Body of pancreas (tissue), 4 donors: ENCODE data around the gene C15orf62. TPM values are rescaled to one million over a fixed set of nuclear protein-coding genes. Genes with fewer than 3 reads are reported as not detected.

Experiments used
- ATAC-seq: fragments of 150-250 bp; one replicate; pipeline ENCODE4 v1.9.1; 2016
- DNase-seq, 4 donors: peaks; one replicate each; pipeline ENCODE4 v3.0.0-alpha.2; 2019
- H3K27ac ChIP-seq, 4 donors: fragments of 200-600 bp; sonication (generic); 1 replicate in 3 of 4; 2 replicates in 1 of 4; pipeline versions ENCODE4 v1.5.1 to v1.6.1; 2016 to 2019; ENCODE audit warnings: mild to moderate bottlenecking in 1 of 4, mixed read lengths in 1 of 4, moderate library complexity in 1 of 4
- H3K27me3 ChIP-seq, 2 donors: fragments of 200-600 bp; sonication (generic); one replicate each; pipeline ENCODE4 v1.6.0; 2016; ENCODE audit warnings: mild to moderate bottlenecking in 1 of 2
- H3K36me3 ChIP-seq, 2 donors: fragments of 200-600 bp; sonication (generic); replicated peaks in 1 of 2; 2 replicates each; pipeline ENCODE4 v1.5.1; 2016; ENCODE audit warnings: low read depth in 2 of 2; ENCODE audit not compliant: insufficient read depth in 1 of 2
- H3K4me1 ChIP-seq: fragments of 200-600 bp; sonication (generic); one replicate; pipeline ENCODE4 v1.6.0; 2016
- H3K4me3 ChIP-seq, 2 donors: fragments of 200-600 bp; sonication (generic); 1 replicate in 1 of 2; 2 replicates in 1 of 2; pipeline ENCODE4 v1.5.1; 2016 to 2019
- H3K9me3 ChIP-seq, 3 donors: fragments of 200-600 bp; sonication (generic); 1 replicate in 2 of 3; 2 replicates in 1 of 3; pipeline ENCODE4 v1.5.1; 2016
- CTCF ChIP-seq, 7 experiments: fragments of 450-650 bp in 4 of 7; fragments of 200-600 bp in 3 of 7; sonication (generic) in 3 of 7; IDR thresholded peaks; one replicate each; pipeline ENCODE4 v1.5.1; 2016 to 2019; ENCODE audit warnings: antibody characterized with exemption in 7 of 7
- POLR2A ChIP-seq, 3 donors: fragments of 450-650 bp; IDR thresholded peaks; one replicate each; pipeline ENCODE4 v1.6.1; 2016; ENCODE audit warnings: antibody characterized with exemption in 3 of 3, mild to moderate bottlenecking in 2 of 3
- WGBS, 2 donors: methylation state at CpG; one replicate each; pipeline ENCODE4 v1.1.5; 2017; 5-methylcytosine and 5-hydroxymethylcytosine counted together
- intact Hi-C: fragments of 100-400 bp; cut with DNase I; formaldehyde crosslinking; loops from one replicate; pipeline ENCODE4 v1.15.1; 2023
- total RNA-seq, 2 donors: library from RNA; depleted of rRNA; stranded (reverse); fragments of >200 nt; gene quantifications; one replicate each; pipeline ENCODE4 v1.1.0, GENCODE V29; 2016

Gene C15orf62
- total RNA-seq, 2 donors from 2014 or later: 0.26 TPM; not detected in 1

- TF ChIP-seq CTCF (IDR thresholded peaks at IDR 0.05): peak in 6 of 7 experiments; percentile 69 to 87 (median 82)
- no peak for TF ChIP-seq POLR2A (IDR thresholded peaks at IDR 0.05)
These were observed 12.9 kb downstream of the C15orf62 start for GRCh38 chr15:40782609-40783227.

GRCh38 chr15:40785164-40785563 lies 15.4 kb downstream of the C15orf62 start:
- Histone ChIP-seq H3K27ac (peak overlapping the region; percentile 48 to 85 (median 82)), H3K9me3 (no peaks in the 10 kb centered on the region), H3K4me1 (peaks cover 45% of the 10 kb centered on the region), H3K36me3 (no peaks in the 10 kb centered on the region), H3K4me3 (no peak overlapping the region), H3K27me3 (no peaks in the 10 kb centered on the region)
- no peak for DNase-seq
- 40 to 58% methylated on average over 3 of the region's 3 CpGs for WGBS, 2 donors
- TF ChIP-seq POLR2A (IDR thresholded peaks at IDR 0.05): no peak
- TF ChIP-seq CTCF (IDR thresholded peaks at IDR 0.05): peak in 3 of 7 experiments; percentile 20 to 25 (median 22)
- intact Hi-C loops: no loop called here
- no peak for ATAC-seq

More at GRCh38 chr15:40782609-40783227, 12.9 kb downstream of the C15orf62 start:
- 22 to 26% methylated on average over 8 of the region's 8 CpGs for WGBS, 2 donors
- Histone ChIP-seq H3K27ac (no peak overlapping the region), H3K4me1 (peaks cover 26% of the 10 kb centered on the region), H3K27me3 (no peaks in the 10 kb centered on the region), H3K4me3 (no peak overlapping the region), H3K9me3 (no peaks in the 10 kb centered on the region), H3K36me3 (peaks cover 0 to 8% of the 10 kb centered on the region in 2 donors)
- ATAC-seq (peak; percentile 77), DNase-seq (peak; percentile 82 to 86 (median 84))
- intact Hi-C loops: no loop called here

- no peaks in the 10 kb centered on the region for H3K27me3 ChIP-seq
- TF ChIP-seq CTCF (IDR thresholded peaks at IDR 0.05): no peak
- no peak for TF ChIP-seq POLR2A (IDR thresholded peaks at IDR 0.05)
- WGBS, 2 donors: 49 to 51% methylated on average over 2 of the region's 2 CpGs
- no peaks in the 10 kb centered on the region for H3K36me3 ChIP-seq
- H3K27ac ChIP-seq: peak overlapping the region; percentile 48 to 85 (median 82)
- peaks cover 52% of the 10 kb centered on the region for H3K4me1 ChIP-seq
- H3K9me3 ChIP-seq: no peaks in the 10 kb centered on the region
- no peak for DNase-seq
- H3K4me3 ChIP-seq: no peak overlapping the region
- ATAC-seq: no peak
- intact Hi-C loops: no loop called here
These were observed 16.0 kb downstream of the C15orf62 start for GRCh38 chr15:40785814-40786213.

GRCh38 chr15:40787344-40787841 lies 17.6 kb downstream of the C15orf62 start:
- Histone ChIP-seq H3K27ac (peak overlapping the region; percentile 82 to 90 (median 84)), H3K9me3 (no peaks in the 10 kb centered on the region), H3K36me3 (no peaks in the 10 kb centered on the region), H3K4me1 (peaks cover 58% of the 10 kb centered on the region), H3K27me3 (no peaks in the 10 kb centered on the region), H3K4me3 (no peak overlapping the region)
- 0 to 4% methylated on average over 3 to 4 of the region's 4 CpGs for WGBS, 2 donors
- TF ChIP-seq CTCF (IDR thresholded peaks at IDR 0.05): no peak
- peak in 2 of 3 donors; percentile 29 to 39 for TF ChIP-seq POLR2A (IDR thresholded peaks at IDR 0.05)
- peak; percentile 87 to 94 (median 90) for DNase-seq
- peak; percentile 91 for ATAC-seq
- intact Hi-C loops: no loop called here
